Measurements from ENCODE around the gene TBX10.

DNA sequence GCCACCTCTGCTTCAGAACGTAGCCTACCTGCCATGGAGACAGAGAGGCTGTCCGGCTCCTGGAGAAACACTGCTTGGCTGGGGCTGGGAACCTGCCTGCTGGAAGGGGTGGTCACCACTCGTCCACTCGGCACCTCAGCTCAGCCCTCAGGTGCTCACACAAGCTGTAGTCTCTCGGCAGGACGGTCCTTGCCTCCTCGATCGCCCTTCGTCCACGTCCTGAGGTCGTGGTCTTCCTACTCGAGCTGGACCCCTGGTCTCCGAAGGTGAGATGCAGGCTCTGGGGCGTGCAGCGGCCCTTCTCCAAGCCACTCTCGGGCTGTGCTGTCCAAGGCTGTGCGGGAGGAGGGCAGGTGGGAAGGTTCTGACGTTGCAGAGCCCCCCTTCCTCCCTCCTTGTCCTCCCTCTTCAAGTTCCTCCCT is at the start of gene TBX10:
- TF ChIP-seq TAF1 (IDR thresholded peaks at IDR 0.05; ENCODE audit: borderline replicate concordance, insufficient read depth, low read length), result no peak
- TF ChIP-seq REST (IDR thresholded peaks at IDR 0.05; ENCODE audit: insufficient read depth in 1 of 2, low read depth in 2 of 2, low read length in 2 of 2), result no peak

Data from PFSK-1 (cell line).